Dermis microvascular lymphatic vessel endothelial cell (primary cell): ENCODE data around the gene GJD3. TPM values are rescaled to one million over a fixed set of nuclear protein-coding genes. Genes with fewer than 3 reads are reported as not detected.

Experiments
- DNase-seq, 2 donors: peaks; one replicate each; pipeline versions ENCODE4 v3.0.0 to v3.0.0-alpha.2; 2010; ENCODE audit warnings: low read depth in 2 of 2
- total RNA-seq: library from RNA; depleted of rRNA; stranded (reverse); fragments of >200 nt; gene quantifications from 2 replicates; pipeline ENCODE4 v1.2.1, GENCODE V29; 2014

Gene GJD3
- total RNA-seq, 1 donor from 2014 or later, result 1.8 TPM

GRCh38 chr17:40340880-40341807, 23.4 kb downstream of the GJD3 start:
- DNase-seq, result peak; percentile 83 to 85

GRCh38 chr17:40340327-40340726, 24.2 kb downstream of the GJD3 start:
- no peak for DNase-seq

GRCh38 chr17:40338941-40339649, 25.4 kb downstream of the GJD3 start:
- DNase-seq, result no peak

GRCh38 chr17:40338058-40338457, 26.5 kb downstream of the GJD3 start:
- no peak for DNase-seq

- no peak for DNase-seq
Measured at GRCh38 chr17:40337351-40337750, 27.2 kb downstream of the GJD3 start.

- DNase-seq, result no peak
Measured at GRCh38 chr17:40335620-40336019, 28.9 kb downstream of the GJD3 start.

GRCh38 chr17:40333781-40334448, 30.6 kb downstream of the GJD3 start:
- no peak for DNase-seq

DNA sequence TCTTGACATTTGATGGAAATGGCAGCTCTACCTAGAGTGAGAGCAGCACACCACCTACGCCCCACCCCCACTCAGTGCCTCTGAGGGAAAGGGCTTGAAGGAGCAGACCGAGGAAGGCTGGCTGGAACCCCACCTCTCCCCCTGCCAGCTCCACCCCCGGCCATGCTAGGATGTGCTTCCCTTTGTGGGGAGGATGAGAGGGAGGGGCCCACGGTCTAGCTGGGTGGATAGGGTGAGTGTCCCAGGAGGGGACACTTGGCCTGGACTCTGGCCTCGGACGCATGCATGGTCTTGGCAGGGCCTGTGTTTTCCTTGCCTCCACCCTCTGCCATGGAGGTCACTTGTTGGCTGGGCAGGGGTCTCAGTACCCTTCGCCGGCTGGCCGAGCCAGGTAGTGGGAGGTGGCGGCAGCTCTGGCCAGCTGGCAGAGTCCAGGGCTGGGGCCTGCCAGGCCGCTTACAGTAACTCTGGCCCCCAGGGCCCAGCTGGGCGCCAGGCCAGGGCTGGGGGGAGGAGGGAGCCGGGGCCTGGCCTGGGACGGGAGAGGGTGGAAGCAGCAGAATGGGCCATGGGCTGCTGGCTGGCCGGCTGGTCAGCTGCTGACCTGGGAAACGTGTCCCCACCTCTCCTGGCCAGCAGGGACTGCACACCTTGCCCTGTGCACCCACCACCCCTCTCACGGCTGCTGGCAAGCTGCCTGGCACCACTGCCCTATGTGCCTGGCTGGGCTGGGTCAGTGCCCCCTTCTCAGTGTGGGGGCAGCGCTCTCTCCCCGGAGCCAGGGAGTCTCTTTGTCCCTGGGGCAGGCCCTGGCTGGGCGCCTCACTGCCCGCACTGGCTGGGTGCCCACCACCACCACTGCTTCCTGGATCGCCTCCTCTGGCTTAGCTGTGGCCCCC, 32.5 kb downstream of the GJD3 start:
- DNase-seq, result peak; percentile 74 to 75

- DNase-seq, result no peak
Measured at GRCh38 chr17:40330850-40331470, 33.6 kb downstream of the GJD3 start.

GRCh38 chr17:40329839-40330794, 34.4 kb downstream of the GJD3 start:
- DNase-seq, result no peak

DNA sequence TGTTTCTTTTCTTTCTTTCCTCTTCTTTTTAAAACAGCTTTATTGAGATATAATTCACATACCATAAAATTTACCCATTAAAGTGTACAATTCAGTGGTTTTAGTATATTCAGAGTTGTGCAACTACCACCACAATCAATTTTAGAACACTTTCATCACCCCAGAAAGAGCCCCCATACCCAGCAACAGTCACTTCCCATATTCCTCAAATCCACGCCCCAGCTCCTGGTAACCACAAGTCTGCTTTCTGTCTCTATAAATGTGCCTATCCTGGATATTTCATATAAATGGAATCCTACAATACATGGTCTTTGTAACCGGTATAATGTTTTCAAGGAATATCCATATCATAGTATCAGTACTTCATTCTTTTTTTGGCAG, 36.2 kb downstream of the GJD3 start:
- no peak for DNase-seq

DNA sequence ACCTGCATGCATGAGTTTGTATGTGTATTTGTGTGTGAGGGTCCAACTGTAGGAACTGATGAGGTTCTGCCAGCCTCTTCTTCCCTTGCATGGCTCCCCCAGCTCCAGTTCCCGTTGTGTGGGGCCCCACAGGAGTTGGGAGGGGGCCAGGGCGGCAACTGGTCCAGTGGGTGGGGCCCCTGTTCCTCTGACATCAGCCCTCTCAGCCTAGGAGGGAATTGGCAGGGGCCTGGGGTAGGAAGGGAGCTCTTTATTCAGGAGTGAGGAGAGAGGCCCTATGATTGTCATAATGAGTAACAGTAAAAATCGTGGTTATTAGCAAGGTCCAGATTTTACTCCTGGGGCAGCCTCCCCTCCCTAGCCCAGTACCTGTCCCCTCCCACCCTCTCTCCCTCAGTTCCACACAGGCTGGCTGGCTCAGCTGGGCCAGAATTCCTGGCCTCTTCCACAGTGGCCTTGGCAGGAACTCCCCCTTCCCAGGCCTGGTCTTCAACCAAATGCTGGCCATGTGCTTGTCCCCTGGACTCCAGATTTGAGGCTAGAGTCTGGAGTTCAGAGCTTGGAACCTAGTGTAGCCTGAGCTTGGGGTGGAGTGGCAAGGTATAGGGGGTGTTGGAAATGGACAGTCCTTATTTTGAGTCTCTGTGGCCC, 36.7 kb downstream of the GJD3 start:
- no peak for DNase-seq

- no peak for DNase-seq
Measured at GRCh38 chr17:40327244-40327729, 37.2 kb downstream of the GJD3 start.

DNA sequence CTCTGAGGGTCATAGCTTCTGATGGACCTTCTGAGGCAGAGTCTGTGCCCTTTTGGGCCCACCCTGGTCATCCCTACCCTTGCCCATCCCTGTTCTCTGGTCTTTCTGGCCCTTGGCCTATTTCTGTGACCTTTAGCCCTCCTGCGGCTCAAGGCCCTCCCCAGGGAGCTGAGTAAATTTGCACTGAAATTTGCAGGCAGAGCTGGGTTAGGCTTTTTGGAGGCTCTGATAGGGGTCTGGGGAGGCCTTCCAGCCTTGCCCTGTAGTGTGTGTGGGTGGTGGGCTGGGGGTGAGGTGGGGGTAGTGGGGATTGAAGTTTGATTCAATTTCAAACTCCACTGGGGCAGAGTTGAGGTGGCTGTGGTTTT, 37.7 kb downstream of the GJD3 start:
- DNase-seq, result no peak

- DNase-seq, result peak in 1 of 2 donors; percentile 64
Measured at GRCh38 chr17:40326014-40326831, 38.3 kb downstream of the GJD3 start.

DNA sequence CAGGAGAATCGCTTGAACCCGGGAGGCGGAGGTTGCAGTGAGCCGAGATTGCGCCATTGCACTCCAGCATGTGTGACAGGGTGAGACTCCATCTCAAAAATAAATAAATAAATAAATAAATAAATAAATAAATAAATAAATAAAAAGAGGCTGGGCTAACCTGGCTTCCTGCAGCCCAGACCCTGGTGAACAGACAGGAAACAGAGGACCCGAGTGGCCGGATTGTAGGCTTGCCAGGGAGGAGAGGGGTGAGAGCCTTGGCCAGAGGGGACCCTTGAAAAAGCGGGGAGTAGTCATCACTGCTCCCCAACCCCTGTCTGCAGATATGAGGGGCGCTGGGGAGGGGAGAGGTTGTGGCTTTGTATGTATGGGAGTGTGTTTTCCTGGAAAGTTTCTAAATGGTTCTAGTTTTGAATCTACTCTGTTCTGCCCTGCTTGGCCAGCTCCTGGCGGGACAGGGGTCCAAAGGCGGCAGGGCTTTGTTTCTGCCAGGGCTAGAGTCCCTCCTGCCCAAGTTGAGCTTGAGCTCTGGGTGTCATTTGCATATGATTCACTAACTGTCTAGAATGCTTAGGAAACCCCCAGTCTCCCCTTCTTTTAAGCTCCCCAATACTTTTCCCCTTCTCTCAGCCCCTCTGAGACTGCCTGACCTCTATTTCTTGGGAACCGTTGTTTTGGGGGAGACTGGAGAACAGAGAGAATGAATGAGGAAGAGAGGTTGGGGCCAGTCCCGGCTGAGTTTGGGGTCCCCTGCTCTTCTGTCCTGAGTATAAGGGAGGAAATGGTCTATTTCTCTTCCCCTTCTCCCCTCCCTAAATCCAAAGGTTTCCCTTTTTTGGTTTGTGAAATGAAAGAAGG, 39.2 kb downstream of the GJD3 start:
- DNase-seq, result no peak
